DOHH2 (cell line): ENCODE results near the gene TXNDC2.

Source experiments
- H3F3A ChIP-seq: fragments of 200-600 bp; sonication (generic), shearing (Covaris generic); 2 replicates; pipeline ENCODE4 v1.6.0; 2016; ENCODE audit warnings: antibody characterized with exemption, mild to moderate bottlenecking; ENCODE audit not compliant: control insufficient read depth, insufficient read depth
- H3K27ac ChIP-seq: fragments of 200-600 bp; sonication (generic); 2 replicates; pipeline ENCODE4 v1.5.1; 2014; ENCODE audit warnings: low read depth, mild to moderate bottlenecking, low read length, moderate library complexity
- H3K27me3 ChIP-seq: fragments of 200-600 bp; sonication (generic); 2 replicates; pipeline ENCODE4 v1.6.1; 2014; ENCODE audit warnings: mild to moderate bottlenecking, low read length, mixed read lengths; ENCODE audit not compliant: control insufficient read depth
- H3K36me3 ChIP-seq: fragments of 200-600 bp; sonication (generic); 2 replicates; pipeline ENCODE4 v1.6.1; 2014; ENCODE audit warnings: mild to moderate bottlenecking, low read length, moderate library complexity, mixed read lengths; ENCODE audit not compliant: control insufficient read depth
- H3K4me1 ChIP-seq: fragments of 200-600 bp; sonication (generic); 2 replicates; pipeline ENCODE4 v1.6.1; 2014; ENCODE audit warnings: mild to moderate bottlenecking, low read length, mixed read lengths; ENCODE audit not compliant: control insufficient read depth
- H3K4me2 ChIP-seq: fragments of 200-600 bp; sonication (generic); 2 replicates; pipeline ENCODE4 v1.6.0; 2014; ENCODE audit warnings: mild to moderate bottlenecking, low read length, moderate library complexity
- H3K4me3 ChIP-seq: fragments of 200-600 bp; sonication (generic); 2 replicates; pipeline ENCODE4 v1.5.1; 2014; ENCODE audit warnings: mild to moderate bottlenecking, low read length, mixed read lengths
- H3K79me2 ChIP-seq: fragments of 200-600 bp; sonication (generic); 2 replicates; pipeline ENCODE4 v1.6.1; 2014; ENCODE audit warnings: mild to moderate bottlenecking, low read length, mixed read lengths; ENCODE audit not compliant: control insufficient read depth
- H3K9me2 ChIP-seq: fragments of 200-600 bp; sonication (generic); replicated peaks from 2 replicates; pipeline ENCODE4 v1.6.1; 2014; ENCODE audit warnings: mild to moderate bottlenecking, low read length, mixed read lengths; ENCODE audit not compliant: control insufficient read depth
- H3K9me3 ChIP-seq: fragments of 200-600 bp; sonication (generic); 2 replicates; pipeline ENCODE4 v1.6.1; 2014; ENCODE audit warnings: antibody characterized with exemption, low read length, mixed read lengths; ENCODE audit not compliant: control insufficient read depth, insufficient read depth
- H4K20me1 ChIP-seq: fragments of 200-600 bp; sonication (generic); 2 replicates; pipeline ENCODE4 v1.6.0; 2014; ENCODE audit warnings: low read depth, mild to moderate bottlenecking, antibody characterized with exemption, low read length, moderate library complexity; ENCODE audit not compliant: control insufficient read depth, insufficient read depth
- EZH2phosphoT487 ChIP-seq: fragments of 200-600 bp; sonication (generic); IDR thresholded peaks from 2 replicates; pipeline ENCODE4 v1.6.1; 2017; ENCODE audit warnings: borderline replicate concordance, mild to moderate bottlenecking, antibody characterized with exemption, low read length, moderate library complexity, mixed read lengths
- TF ChIP-seq, protein P1 (sequence below): fragments of 200-600 bp; sonication (generic); IDR thresholded peaks from one replicate; pipeline ENCODE4 v1.5.1; 2014; ENCODE audit warnings: antibody characterized with exemption, mild to moderate bottlenecking, low read depth, low read length; ENCODE audit not compliant: poor library complexity, severe bottlenecking

The TXNDC2 gene

DNA sequence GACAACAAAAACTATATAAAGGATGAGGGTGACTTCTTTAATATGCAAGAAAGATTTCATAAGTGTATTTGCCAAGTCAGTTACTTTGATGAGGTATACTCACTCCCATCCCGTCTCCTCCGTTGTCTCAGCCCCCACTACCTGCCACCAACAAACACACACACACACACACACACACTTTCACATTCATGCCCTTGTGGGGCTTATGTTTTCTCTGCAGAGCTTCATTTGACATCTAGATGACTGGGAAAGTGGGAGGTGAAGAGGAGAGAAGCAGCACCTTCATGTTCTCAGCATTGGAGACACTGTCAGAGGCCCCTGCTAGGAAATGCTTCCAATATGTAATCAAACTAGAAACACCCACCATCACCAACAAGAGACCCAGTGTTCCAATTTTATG, 22.5 kb upstream of the TXNDC2 start:
- Histone ChIP-seq H3K9me3 (peaks cover 3% of the 10 kb centered on the region; the same call in 1 of the 2 replicates), H3K79me2 (no peaks in the 10 kb centered on the region), H3K27ac (no peak overlapping the region), H3F3A (no peaks in the 10 kb centered on the region), H4K20me1 (no peaks in the 10 kb centered on the region), H3K27me3 (peaks cover 5% of the 10 kb centered on the region; the same call in 1 of the 2 replicates), H3K4me3 (no peak overlapping the region), H3K9me2 (no peaks in the 10 kb centered on the region), H3K36me3 (no peaks in the 10 kb centered on the region), H3K4me2 (no peak overlapping the region), H3K4me1 (no peaks in the 10 kb centered on the region)
- no peak for TF ChIP-seq EZH2phosphoT487

DNA sequence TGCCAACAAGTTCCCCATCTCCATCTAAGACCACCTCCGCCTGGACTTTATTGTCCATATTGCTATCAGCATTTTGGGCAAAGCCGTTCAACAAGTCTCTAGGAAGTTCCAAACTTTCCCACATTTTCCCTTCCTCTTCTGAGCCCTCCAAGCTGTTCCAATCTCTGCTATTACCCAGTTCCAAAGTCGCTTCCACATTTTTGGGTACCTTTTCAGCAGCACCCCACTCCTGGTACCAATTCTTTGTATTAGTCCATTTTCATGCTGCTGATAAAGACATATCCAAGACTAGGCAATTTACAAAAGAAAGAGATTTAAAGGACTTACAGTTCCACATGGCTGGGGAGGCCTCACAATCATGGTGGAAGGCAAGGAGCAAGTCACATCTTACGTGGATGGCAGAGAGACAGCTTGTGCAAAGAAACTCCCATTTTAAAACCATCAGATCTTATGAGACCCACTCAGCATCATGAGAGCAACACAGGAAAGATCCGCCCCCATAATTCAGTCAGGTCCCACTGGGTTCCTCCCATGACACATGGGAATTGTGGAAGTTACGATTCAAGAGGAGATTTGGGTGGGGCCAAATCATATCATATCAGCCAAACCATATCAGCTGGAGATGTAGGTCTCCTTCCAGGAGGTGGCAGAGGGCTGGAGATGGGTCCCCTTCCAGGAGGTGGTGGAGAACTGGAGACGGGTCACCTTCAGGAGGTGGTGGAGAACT, 19.8 kb upstream of the TXNDC2 start:
- TF ChIP-seq EZH2phosphoT487 = no peak
- TF ChIP-seq, protein P1, sequence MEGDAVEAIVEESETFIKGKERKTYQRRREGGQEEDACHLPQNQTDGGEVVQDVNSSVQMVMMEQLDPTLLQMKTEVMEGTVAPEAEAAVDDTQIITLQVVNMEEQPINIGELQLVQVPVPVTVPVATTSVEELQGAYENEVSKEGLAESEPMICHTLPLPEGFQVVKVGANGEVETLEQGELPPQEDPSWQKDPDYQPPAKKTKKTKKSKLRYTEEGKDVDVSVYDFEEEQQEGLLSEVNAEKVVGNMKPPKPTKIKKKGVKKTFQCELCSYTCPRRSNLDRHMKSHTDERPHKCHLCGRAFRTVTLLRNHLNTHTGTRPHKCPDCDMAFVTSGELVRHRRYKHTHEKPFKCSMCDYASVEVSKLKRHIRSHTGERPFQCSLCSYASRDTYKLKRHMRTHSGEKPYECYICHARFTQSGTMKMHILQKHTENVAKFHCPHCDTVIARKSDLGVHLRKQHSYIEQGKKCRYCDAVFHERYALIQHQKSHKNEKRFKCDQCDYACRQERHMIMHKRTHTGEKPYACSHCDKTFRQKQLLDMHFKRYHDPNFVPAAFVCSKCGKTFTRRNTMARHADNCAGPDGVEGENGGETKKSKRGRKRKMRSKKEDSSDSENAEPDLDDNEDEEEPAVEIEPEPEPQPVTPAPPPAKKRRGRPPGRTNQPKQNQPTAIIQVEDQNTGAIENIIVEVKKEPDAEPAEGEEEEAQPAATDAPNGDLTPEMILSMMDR = no peak
- Histone ChIP-seq H3F3A (no peaks in the 10 kb centered on the region), H3K9me2 (no peaks in the 10 kb centered on the region)

DNA sequence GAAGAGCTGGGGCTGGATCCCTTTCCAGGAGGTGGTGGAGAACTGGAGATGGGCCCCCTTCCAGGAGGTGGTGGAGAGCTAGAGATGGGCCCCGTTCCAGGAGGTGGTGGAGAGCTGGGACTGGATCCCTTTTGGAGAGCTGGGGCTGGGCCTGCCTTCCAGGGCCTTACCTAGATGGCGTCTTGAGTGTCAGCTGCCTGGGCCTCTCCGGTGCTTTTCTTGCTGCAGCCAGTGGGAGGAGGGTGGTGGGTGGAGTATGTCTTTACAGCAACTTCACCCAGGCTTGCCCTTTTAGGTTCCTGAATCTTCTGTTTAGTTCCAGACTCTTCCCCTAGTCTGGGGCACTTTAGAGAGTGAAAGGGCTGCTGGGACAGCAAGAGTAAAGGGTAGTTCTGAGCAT, 19.1 kb upstream of the TXNDC2 start:
- Histone ChIP-seq H3K36me3 (no peaks in the 10 kb centered on the region), H3K9me2 (no peaks in the 10 kb centered on the region), H4K20me1 (no peaks in the 10 kb centered on the region), H3K79me2 (no peaks in the 10 kb centered on the region), H3K4me1 (no peaks in the 10 kb centered on the region), H3K9me3 (peaks cover 3% of the 10 kb centered on the region; the same call in 1 of the 2 replicates), H3K4me2 (no peak overlapping the region), H3F3A (no peaks in the 10 kb centered on the region), H3K27me3 (peaks cover 5% of the 10 kb centered on the region; the same call in 1 of the 2 replicates), H3K4me3 (no peak overlapping the region), H3K27ac (no peak overlapping the region)
- TF ChIP-seq, protein P1 = no peak
- TF ChIP-seq EZH2phosphoT487 = no peak

More for the DNA sequence above, 19.8 kb upstream of the TXNDC2 start:
- H3K4me3 ChIP-seq = no peak overlapping the region
- peaks cover 5% of the 10 kb centered on the region; the same call in 1 of the 2 replicates for H3K27me3 ChIP-seq
- H3K4me1 ChIP-seq = no peaks in the 10 kb centered on the region
- no peaks in the 10 kb centered on the region for H4K20me1 ChIP-seq
- peaks cover 3% of the 10 kb centered on the region; the same call in 1 of the 2 replicates for H3K9me3 ChIP-seq
- H3K27ac ChIP-seq = no peak overlapping the region
- no peaks in the 10 kb centered on the region for H3K36me3 ChIP-seq
- H3K79me2 ChIP-seq = no peaks in the 10 kb centered on the region
- H3K4me2 ChIP-seq = no peak overlapping the region

DNA sequence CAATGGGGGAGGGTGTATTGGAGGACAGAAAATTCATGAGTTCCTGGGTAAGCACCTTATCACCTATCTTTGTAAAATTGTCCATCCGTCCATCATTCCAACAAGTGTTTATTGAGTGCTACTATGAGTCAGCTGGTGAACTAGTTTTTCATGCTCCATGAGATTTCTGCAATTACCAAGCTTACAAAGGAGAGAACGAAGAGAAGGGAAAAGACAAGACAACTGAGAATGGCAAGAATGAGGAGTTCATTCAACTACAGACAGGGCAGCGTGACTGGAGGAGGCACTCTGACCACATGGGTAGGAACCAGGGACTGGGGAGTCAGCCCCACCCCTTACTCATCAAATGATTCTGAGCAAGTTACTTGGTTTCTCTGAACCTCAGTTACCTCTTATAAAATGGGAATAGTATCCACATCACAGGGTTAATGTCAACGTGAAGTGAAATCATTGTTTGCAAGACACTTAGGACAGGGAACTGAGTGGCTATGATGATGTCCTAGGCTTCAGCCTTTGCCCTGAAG, 18.6 kb upstream of the TXNDC2 start:
- Histone ChIP-seq H3K4me1 (no peaks in the 10 kb centered on the region), H3K4me3 (no peak overlapping the region), H3K27me3 (peaks cover 5% of the 10 kb centered on the region; the same call in 1 of the 2 replicates), H3K79me2 (no peaks in the 10 kb centered on the region), H3K36me3 (no peaks in the 10 kb centered on the region), H3F3A (no peaks in the 10 kb centered on the region), H4K20me1 (no peaks in the 10 kb centered on the region), H3K9me3 (peaks cover 3% of the 10 kb centered on the region; the same call in 1 of the 2 replicates), H3K27ac (no peak overlapping the region), H3K9me2 (no peaks in the 10 kb centered on the region), H3K4me2 (no peak overlapping the region)
- TF ChIP-seq EZH2phosphoT487 = no peak
